Omental fat pad (tissue), 4 donors: Measurements from ENCODE around the gene C1orf105. TPM values are rescaled to one million over a fixed set of nuclear protein-coding genes. Genes with fewer than 3 reads are reported as not detected.

Source experiments
- ATAC-seq: fragments of 150-250 bp; one replicate; pipeline ENCODE4 v1.9.1; 2016; ENCODE audit warnings: mild to moderate bottlenecking, moderate library complexity; ENCODE audit not compliant: low FRiP score
- DNase-seq: peaks from one replicate; pipeline ENCODE4 v3.0.0-alpha.2; 2019; ENCODE audit warnings: low spot score
- CTCF ChIP-seq, 3 donors: fragments of 450-650 bp; IDR thresholded peaks; one replicate each; pipeline ENCODE4 v1.5.1; 2016 to 2017; ENCODE audit warnings: antibody characterized with exemption in 3 of 3, mild to moderate bottlenecking in 3 of 3, moderate library complexity in 2 of 3
- total RNA-seq, 4 donors: library from RNA; depleted of rRNA; stranded (reverse); fragments of >200 nt; gene quantifications; one replicate each; pipeline ENCODE4 v1.1.0, GENCODE V29; 2016

The C1orf105 gene
- total RNA-seq, 4 donors from 2014 or later = not detected

- no peak for ATAC-seq
Observed at GRCh38 chr1:172517081-172517480, 96.6 kb downstream of the C1orf105 start.

GRCh38 chr1:172517545-172517944 lies 97.1 kb downstream of the C1orf105 start:
- ATAC-seq (no peak), DNase-seq (no peak)
- TF ChIP-seq CTCF (IDR thresholded peaks at IDR 0.05) = no peak

More at GRCh38 chr1:172517081-172517480, 96.6 kb downstream of the C1orf105 start:
- no peak for DNase-seq
- no peak for TF ChIP-seq CTCF (IDR thresholded peaks at IDR 0.05)

Other genes with a start within 250 kb of the C1orf105 start
- gene PIGC, start 23.4 kb downstream of the C1orf105 start, total RNA-seq = 10 to 100 TPM; 12.6 to 20.2 (median 19.5) TPM
- 10 to 100 TPM; 39.6 to 61.8 (median 44.5) TPM for gene SUCO, start 112.5 kb downstream of the C1orf105 start, total RNA-seq
- under 1 TPM in 2 of 4 donors, not detected in 2; 0.24 to 0.31 TPM for gene FASLG, start 238.4 kb downstream of the C1orf105 start, total RNA-seq